ENCODE results near the gene EPDR1.

EPDR1 gene

GRCh38 chr7:37971491-37971890 is 51.1 kb downstream of the EPDR1 start:
- no peak for DNase-seq (ENCODE audit: low read depth, low spot score)
- no peak overlapping the region for H3K27ac ChIP-seq

DNA sequence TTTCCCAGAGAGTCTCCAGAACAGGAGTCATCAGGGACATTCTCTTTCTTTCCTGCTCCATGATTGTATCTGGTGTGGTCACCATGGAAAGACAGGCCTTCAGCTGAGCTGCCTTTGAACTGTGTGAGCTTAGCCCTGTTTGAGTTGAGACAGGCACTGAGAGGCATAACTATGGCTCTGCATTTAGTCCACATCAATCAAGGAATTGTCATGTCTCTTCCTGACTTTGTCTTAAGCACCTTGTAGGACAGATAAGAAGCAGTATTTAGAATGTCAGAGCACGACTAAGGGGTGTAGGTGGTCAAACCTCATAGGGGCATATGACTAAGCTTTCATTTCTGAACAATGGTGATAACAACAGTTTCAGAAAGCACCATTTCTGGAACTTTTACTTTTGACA is 53.5 kb downstream of the EPDR1 start:
- no peak for DNase-seq (ENCODE audit: low read depth, low spot score)

DNA sequence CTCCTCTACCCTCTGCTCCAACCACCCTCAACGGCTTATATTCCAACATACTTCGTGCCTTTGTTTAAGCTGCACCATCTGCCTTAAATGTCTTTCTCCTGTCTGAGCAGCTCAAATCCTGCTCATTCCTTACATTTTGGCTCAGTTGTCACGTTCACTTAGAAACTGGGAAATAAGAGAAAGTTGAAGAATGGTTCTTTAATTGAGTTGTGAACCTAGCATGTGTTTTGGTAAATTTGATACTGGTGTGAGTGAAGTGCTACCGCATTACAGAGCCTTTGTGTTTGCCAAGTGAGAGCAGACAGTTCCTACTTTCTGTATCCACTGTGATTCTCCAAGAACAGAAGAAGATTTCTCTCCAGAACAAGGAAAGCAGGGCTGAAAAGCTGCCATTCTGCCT is 54.3 kb downstream of the EPDR1 start:
- no peak overlapping the region for H3K27ac ChIP-seq

More for the DNA sequence above, 53.5 kb downstream of the EPDR1 start:
- H3K27ac ChIP-seq, result no peak overlapping the region

DNA sequence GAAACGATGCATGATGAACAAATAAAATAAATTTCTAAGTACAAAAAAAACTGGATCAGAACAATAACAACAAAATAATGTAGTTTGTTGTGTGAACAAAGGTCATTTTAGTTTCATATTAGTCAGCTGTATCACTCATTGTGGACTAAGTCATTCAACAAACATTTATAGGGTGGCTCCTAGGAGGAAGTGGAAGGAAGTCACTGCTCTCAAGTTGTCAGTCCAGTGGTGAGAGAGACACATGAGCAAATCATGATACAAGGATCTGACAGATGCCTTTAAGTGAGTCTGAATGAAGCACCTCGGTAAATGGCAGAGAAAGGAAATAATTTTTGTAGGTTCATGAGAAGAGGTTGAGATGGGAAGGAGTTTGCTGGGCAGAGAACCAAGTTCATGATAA is 56.8 kb downstream of the EPDR1 start:
- H3K27ac ChIP-seq, result peak overlapping the region; percentile 77
- DNase-seq (ENCODE audit: low read depth, low spot score), result peak; percentile 80

More for the DNA sequence above, 54.3 kb downstream of the EPDR1 start:
- DNase-seq (ENCODE audit: low read depth, low spot score), result no peak

DNA sequence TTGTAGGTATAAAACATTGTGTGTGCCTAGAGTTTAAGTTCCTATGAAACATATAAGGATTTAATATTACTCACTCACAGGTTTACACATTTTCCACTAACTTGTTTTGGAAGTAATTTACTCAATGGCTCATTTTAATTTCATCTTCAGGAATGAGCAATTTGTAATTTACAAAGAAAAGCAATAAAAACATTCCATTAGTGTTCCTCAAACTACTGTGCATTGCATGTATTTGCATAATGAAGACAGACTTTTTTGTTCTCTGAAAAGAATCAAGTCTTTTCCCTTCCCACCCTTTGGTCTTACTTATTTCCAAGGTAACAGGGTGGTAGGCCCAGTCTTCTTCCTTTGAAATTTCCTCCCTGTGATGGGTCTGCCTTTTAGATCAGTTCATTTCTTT is 61.2 kb downstream of the EPDR1 start:
- no peak for DNase-seq (ENCODE audit: low read depth, low spot score)
- peak overlapping the region; percentile 64 for H3K27ac ChIP-seq

DNA sequence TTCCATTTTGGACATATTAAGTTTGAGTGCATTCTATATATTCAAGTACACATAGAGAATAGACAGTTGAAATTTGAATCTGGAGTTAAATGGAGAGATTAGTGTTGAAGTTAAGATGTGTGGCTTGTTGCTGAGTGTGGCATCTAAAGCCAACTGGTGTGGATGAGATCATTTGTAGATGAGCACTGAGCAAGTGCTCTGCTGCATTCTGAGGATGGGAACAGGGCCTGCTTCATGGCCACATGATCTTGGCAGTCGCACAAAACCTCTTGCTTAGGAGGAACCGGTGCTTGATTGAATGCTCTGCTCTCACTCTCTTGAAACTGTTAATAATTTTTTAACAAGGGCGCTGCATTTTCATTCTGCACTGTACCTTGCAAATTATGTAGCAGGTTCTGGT is 62.0 kb downstream of the EPDR1 start:
- DNase-seq (ENCODE audit: low read depth, low spot score), result no peak
- H3K27ac ChIP-seq, result peak overlapping the region; percentile 64

DNA sequence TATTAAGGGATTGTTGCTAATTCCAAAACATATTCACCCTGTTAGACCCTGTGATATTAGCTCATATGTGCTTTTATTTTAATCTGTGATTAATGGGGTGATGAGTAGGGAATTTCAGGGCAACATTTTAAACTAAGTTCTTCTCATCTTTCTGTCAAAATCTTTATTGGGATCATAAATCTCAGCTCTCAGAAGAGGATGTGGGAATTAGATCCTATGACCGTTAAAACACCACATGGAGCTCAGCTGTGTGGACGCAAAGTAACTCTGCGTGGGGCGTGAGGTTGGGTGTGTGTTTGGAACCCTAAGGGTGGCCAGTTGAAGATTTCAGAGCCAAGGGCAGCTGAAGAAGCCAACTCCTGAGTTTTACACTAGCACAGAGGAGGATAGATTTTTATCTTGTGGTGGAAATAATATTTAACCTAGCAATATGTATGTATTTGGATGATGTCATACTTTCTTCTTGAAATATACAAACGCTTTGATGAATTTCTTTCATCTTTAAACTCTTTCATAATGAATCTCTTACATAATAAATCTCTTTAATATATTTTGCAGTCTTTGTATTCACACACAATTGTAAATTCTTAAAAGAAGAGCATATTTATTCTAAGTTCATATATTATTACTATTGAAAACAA is 64.4 kb downstream of the EPDR1 start:
- DNase-seq (ENCODE audit: low read depth, low spot score), result no peak

DNA sequence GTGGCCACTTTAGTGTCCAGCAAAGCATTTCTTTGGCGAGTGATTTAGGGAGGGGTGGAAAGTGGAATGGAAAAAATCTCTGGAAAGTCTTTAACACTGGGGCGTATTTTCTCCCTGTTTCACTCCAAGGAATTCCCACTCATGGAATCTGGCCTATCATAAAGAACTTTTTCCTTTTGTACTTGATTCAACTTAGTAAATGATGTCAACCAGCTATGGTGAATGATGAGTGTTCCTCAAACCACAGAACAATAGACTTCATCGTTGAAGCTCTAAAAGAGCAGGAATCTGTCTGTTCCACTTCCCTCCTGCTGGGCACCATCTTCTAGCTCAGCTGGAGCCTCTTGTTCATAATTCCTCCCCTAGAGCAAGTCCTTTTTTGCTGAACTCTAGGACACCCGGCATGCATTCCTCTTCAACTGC is 66.5 kb downstream of the EPDR1 start:
- peak overlapping the region; percentile 65 for H3K27ac ChIP-seq
- no peak for DNase-seq (ENCODE audit: low read depth, low spot score)

More for the DNA sequence above, 64.4 kb downstream of the EPDR1 start:
- H3K27ac ChIP-seq, result no peak overlapping the region

GRCh38 chr7:37987732-37988131 is 67.3 kb downstream of the EPDR1 start:
- peak; percentile 64 for DNase-seq (ENCODE audit: low read depth, low spot score)
- H3K27ac ChIP-seq, result peak overlapping the region; percentile 65

DNA sequence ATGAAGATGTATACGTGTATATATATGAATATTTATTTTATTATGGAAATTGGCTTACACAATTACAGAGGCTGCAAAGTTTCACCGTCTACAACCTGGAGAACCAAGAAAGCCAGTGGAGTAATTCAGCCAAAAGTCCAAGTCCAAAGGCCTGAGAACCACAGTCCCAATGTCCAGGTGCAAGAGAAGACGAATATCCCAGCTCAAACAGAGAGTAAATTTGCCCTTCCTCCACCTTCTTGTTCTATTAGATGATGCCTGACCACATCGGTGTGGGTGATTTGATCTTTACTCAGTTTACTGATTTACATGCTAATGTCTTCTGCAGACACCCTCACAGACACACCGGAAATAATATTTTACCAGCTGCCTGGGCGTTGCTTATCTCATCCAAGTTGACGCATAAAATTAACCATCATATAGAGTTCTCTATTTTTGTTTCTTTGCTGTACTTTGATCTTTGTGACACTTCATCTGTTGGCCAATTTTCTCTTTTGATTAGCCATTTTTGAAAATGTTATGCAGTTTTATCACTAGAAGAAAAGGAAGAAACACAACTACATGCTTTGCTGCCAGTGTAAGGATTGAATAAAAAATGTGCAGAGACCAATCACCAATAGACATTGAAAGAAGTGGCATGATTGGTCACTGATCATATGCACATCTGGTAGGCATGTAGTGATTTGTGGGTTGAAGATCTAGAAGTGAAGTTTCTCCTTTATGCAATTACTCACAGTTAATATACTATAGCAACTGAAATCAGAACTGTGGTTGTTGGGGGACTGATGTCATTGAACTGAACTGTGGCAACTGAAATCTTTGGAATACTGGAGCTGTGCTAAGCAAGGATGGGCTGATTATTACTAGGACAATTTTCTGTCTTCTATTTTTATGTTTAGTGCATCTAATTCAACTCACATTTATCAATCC is 68.5 kb downstream of the EPDR1 start:
- peak overlapping the region; percentile 65 for H3K27ac ChIP-seq
- no peak for DNase-seq (ENCODE audit: low read depth, low spot score)

DNA sequence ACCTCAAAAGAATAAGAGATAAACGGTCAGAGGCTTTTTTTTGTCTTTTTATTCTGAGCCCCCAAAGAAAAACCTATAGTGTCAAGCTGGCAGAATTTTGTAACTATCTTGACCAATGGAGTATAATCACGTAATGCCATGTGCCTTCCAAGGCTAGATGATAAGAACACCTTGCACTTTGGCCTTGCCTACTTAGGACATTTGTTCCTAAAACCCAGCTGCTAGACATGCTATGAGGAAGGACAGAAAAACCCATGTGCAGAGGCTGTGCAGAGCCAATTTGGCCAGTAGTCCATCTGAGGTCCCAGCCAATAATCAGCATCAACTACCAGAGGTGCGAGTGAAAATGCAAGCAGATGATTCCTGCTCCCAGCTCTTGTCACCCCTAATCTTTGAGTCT is 69.9 kb downstream of the EPDR1 start:
- no peak for DNase-seq (ENCODE audit: low read depth, low spot score)
- no peak overlapping the region for H3K27ac ChIP-seq

- no peak overlapping the region for H3K27ac ChIP-seq
- DNase-seq (ENCODE audit: low read depth, low spot score), result no peak
Measured at GRCh38 chr7:37993060-37993501, 72.6 kb downstream of the EPDR1 start.

- no peak for DNase-seq (ENCODE audit: low read depth, low spot score)
- no peak overlapping the region for H3K27ac ChIP-seq
Measured at GRCh38 chr7:37999673-38000072, 79.2 kb downstream of the EPDR1 start.

DNA sequence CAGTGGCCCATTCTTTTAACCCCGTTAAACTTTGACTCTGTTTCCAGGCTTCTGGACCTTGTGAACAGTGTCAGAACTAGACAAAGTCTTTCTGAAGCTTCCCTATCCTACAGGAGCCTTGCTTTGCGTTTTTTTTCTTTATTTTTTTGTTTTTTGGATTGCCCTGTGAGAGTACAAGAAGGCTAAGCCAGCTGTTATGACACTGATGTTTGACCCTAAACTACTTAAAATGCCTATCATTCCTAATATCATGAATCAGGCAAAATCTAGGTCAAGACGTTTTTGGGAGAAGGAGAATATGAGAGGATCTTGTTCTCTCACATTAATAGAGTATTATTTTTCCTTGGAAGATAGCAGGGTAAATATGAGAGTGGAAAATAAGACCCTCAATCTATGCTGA is 79.8 kb downstream of the EPDR1 start:
- DNase-seq (ENCODE audit: low read depth, low spot score), result no peak
- H3K27ac ChIP-seq, result no peak overlapping the region
